HG03066 (cell line): Measurements from ENCODE around the gene TBL1X.
A peak's percentile ranks its signal among the peaks of the same experiment; 100 is the strongest.
"Not testable (repeated sequence)": the region's sequence is repeated elsewhere in the genome, so short reads cannot be mapped to it uniquely, and the experiment has no call there.

Source experiments
- ATAC-seq: cut with Tn5 transposase; IDR thresholded peaks from one replicate; pipeline ENCODE4 v1.9.1; 2021; ENCODE audit warnings: low read depth; ENCODE audit not compliant: unreplicated experiment

The TBL1X gene

DNA sequence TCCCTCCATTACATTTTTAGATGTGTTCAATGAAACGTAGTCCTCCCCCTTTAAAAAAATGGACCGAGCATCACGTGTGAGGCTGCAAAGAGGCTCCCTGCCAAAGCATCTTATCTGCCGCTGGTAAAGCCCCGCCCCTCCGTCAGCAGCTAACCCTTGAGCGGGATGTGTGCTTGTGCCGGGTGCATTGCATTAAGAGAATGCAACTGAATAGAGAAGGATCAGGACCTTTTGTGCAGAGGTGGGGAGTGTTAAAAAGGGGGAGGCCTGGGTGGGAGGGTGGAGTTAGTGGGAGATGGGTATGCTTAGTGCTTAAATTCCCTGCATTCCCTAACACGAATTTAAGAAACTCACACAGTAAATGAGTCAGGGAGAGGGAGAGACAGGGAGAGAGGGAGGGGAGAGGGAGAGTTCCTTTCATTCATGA, 66.0 kb downstream of the TBL1X start:
- ATAC-seq = peak; percentile 68

DNA sequence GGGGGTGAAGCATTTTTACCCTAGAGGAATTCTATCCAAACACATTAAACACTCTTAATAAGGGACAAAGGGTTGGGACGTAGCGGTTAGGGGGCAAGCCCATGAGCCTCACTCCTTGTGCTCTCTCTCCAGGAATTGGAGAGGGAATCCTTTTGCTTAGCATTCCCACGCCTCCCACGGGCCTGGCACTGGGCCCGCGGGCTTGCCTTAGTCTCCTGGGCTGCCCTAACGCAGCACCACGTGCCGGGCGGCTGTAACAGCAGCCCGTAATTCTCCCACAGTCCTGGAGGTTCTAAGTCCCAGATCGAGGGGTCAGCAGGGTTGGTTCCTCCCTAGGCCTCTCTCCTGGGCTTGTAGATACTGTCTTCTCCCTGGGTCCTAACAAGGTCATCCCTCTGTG, 67.5 kb downstream of the TBL1X start:
- no peak for ATAC-seq

GRCh38 chrX:9533611-9534010, 68.8 kb downstream of the TBL1X start:
- ATAC-seq = no peak

DNA sequence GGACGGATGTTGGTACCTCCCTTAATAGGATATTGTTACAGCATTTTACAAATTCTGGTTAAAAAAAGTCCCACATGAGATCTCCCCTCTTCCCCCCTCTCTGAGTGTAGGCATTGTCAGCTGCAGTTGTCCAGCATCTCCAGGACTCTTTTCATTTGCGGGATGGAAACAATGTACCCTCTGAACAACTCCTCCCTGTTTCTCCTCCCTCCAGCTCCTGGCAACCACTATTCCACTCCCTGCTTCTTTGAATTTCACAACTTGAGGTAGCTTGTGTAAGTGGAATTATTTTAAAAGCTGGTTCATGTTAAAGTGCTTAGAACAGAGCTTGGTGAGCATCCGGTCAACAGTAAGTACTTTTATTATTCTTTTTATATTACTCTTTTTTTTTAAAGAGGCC, 69.8 kb downstream of the TBL1X start:
- no peak for ATAC-seq

- no peak for ATAC-seq
Measured at GRCh38 chrX:9535101-9535500, 70.2 kb downstream of the TBL1X start.

- not testable (repeated sequence) for ATAC-seq
Measured at GRCh38 chrX:9536156-9536555, 71.3 kb downstream of the TBL1X start.

DNA sequence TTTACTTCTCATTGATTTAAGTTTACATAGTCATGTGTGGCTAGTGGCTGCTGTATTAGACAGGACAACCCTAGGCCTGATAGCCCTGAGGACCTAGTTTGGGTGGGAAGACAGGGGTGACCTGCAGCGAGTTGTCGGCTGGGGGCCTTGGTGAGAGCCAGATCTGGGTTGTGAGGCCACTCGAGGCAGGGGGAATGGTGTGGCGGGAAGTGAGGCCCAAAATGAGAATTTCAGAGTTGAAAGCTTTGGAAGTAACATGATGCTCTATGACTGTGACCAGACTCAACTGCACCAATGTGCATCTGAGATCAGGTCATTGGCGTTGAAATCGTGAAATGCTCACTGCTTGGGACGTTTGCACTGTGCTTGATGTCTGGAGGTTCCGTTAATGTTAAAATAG, 72.9 kb downstream of the TBL1X start:
- no peak for ATAC-seq

DNA sequence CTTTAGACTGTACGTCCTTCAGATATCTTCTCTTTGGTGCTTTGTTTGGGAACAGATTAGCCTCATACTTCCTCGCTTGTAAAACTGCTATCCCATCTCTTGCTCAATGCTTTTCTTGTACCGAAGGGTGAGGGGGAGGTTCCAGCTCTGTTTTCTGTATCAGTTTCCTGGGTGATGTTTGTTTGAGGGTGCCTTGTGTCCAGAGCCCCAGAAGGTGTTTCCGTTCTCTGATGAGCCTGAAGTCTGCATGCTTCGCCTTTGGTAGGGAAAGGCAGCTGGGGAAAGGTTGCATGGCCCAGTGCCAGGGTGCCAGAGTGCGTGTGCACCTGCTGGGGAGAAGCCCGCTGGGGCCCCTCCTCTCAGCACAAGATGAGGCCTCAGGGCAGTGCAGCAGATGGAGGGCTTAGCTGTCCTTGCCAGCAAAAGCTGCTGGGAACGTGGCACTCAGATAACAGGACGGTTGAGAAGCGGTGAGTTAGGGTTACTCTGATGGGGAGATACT, 73.7 kb downstream of the TBL1X start:
- no peak for ATAC-seq

- no peak for ATAC-seq
Measured at GRCh38 chrX:9539605-9540387, 74.9 kb downstream of the TBL1X start.

DNA sequence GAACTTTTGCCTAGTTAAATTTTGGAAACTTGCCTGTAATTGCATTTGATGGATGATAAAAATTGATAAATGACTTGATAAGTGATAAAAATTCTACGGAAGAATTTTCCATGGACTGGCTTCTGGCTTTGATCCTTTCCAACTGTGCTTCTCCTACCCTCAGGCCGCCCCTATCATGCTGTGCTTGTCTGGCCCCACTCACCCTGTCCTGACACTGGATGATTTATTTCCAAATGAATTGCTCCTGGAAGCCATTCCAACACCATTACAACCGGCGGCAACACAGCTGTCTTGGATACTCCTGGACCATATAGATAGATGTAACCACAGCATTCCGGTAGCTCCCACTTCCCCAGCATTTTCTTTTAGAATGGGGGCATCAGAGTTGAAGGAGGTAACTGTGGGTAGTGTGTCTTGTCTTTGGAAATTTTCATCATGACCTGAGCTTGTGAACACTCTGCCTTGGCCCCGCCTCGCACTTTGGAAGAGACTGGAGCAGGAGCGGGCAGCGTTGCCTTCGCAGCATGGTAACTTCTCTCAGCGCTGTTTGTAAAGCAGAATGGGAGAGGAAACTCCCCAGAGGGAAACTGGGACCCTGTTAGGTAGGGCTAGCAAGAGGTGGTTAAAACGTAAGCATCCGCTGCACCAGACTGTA, 77.4 kb downstream of the TBL1X start:
- no peak for ATAC-seq

DNA sequence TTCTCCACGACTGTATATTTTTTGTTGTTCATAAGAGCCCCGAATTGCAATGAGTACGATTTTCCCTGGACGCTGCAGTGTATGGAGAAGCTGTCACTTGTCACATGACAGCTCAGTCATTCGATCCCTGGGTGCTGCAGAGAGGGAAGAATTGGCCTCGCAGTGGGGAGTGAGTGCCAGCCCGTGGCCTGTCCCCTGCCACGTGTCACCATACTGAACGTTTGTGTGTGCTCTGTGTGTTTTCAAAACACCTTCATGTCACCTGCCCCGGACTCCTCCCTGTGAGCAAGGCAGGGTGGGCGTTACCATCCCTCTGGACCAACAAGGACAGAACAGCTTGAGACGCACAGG, 77.9 kb downstream of the TBL1X start:
- no peak for ATAC-seq

DNA sequence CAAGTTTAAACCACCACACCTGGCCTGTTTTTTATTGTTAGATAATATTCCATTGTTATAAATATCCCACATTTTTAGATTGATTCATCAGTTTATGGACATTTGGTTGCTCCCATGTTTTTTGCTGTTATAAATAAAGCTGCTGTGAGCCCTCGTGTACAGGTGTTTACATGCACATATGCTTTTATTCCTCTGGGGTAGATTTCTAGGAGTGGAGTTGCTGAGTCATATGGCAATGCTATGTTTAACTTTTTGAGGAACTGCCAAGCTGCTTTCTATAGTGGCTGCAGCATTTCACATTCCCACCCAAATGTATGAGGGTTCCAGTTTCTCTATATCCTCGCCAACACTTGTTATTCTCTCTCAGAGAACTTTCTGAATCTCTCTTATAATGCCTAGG, 90.5 kb downstream of the TBL1X start:
- ATAC-seq = no peak

- no peak for ATAC-seq
Measured at GRCh38 chrX:9557091-9557490, 92.2 kb downstream of the TBL1X start.

DNA sequence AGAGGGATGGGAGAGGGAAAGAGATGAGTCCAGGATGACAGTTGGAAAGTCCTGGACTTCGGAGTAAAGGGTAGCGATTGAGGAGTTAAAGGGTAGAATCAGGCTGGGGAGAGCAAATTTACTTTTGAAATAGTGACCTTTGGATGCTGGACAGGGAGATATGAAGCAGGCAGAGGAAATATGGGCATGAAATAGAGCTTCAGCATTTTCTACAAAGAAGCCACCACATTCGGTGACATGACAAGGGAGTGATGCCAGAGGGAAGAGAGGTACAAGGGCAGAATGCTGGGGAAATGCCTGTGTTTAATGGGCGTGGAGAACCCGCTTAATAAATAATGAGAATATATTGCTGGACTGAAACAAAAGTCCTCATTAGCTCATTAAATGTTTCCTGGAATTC, 92.7 kb downstream of the TBL1X start:
- ATAC-seq = no peak

GRCh38 chrX:9558615-9559014, 93.8 kb downstream of the TBL1X start:
- ATAC-seq = no peak

- no peak for ATAC-seq
Measured at GRCh38 chrX:9560219-9560618, 95.4 kb downstream of the TBL1X start.

GRCh38 chrX:9561199-9561598, 96.3 kb downstream of the TBL1X start:
- no peak for ATAC-seq

GRCh38 chrX:9562851-9563250, 98.0 kb downstream of the TBL1X start:
- ATAC-seq = no peak

DNA sequence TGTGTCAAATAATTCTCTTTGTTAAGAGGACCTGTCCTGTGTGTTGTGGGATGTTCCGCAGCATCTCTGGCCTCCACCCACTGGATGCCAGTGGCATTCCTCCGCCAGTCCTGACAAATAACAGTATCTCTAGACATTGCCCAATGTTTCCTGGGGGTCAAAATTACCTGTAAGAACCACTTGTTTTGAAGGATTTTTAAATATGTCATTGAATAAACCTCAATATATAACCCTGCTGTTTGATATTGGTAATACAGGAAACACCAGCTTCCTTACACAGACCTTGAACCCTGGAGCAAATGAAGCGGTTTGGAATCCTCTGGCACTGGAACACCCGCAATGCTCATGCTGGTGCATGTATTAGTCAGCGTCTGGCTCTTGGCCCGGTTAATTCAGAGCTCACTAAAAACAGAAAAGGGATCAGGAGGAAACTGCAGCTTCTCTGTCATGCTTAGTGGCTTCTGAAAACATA, 101.3 kb downstream of the TBL1X start:
- no peak for ATAC-seq

DNA sequence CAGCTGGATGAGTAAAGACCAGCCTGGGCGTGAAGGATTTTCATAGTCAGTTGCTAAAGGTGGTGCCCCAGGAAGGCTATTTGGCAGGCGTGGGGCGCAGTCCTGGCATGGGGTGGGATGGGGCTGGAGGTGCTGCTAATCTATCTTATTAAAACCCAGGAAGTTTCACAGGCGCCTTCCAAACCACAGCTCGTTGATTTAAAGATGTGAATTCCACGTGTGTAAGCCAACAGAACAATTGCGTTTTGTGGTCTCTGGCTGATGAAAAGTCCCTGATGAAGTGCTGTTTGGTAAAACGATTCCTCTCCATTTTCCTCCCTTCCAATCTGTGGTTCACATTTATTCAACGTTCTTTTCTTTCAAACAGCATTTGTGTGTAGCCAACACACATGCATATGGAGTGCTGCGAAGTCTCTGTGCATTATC, 105.0 kb downstream of the TBL1X start:
- no peak for ATAC-seq

DNA sequence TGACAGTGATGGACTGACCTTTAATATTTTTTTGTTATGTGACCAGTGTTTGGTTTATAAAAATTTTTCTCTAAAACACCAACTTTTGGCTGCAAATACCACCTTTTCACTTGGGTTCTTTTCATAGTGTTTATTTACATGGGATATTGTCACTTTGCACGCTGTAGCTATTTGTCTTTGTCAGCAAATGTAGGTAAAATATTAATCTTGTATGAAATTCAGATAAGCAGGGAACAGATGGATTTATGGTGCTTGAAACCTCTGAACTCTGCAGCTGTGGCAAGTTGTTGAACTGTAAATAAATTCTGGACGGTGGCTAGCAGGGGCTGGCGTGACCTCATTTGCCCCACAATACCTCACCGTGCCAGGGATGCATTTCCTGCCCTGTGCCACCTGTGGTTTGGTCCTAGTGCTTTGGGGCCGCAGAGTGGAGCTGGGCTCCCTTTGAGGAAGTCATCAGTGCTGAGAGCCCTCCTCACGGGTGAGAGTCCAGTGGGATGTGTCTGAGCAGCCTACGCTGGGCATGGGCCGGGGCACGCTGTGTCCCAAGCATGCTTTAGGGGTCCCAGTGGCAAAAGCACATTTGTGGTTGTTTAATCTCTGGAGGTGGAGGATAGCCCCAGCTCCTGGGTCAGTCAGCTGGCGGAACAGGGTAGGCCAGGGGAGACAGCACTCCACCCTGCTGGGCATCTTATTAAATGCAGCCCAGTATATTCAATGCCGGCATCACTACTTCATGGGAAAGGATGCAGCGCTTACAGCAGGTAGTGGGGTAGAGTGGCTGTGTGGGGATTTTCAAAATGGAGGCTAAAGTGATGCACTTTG, 108.6 kb downstream of the TBL1X start:
- ATAC-seq = no peak
